Measurements from ENCODE around the gene PRRG1. TPM values are rescaled to one million over a fixed set of nuclear protein-coding genes. Genes with fewer than 3 reads are reported as not detected.
"Not testable (repeated sequence)": the region's sequence is repeated elsewhere in the genome, so short reads cannot be mapped to it uniquely, and the experiment has no call there.

The PRRG1 gene
- total RNA-seq: 12.6 and 19.0 TPM in 2 replicates

DNA sequence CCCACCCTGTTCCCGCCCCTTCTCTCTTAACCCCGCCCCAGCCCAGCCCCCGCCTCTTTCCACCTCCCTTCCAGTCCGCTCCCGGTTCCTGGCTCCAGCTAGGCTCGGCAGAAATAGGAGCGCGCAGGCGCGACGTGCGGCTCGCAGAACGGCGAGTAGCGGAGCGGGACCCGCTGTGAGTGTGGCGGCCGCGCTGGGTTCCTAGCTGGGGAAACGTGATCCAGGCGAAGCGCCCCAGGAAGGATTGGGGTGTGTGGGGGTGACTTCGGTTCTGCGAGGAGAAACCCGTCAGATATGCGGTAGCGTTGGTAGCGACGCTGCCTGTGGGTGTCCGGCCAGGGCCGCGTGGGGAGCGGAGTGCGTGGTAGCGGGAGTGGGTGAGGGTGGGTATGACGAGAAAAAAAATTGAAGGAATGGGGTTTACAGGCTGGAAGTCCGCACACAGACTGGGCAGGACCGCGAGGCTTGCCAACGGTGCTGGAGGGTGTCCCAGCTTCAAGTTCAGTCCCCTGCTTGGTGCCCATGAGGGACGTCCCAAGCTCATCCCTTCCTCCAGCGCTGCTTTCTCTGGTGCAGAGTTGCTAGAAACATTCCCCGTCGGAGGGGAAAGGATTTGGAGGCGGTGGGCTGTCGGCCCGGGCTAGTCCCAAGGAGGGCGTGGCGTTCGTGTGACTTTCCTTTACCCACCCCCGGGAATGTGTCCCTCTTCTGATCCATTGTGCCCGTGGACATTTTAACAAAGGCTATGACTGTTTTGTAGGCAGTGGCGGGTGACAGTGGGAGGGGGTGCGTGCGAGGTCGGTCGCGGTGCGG is at the start of gene PRRG1:
Gene PRRG1, plus strand, starts transcription at position 144 of the 813 bp plus-strand sequence. CDS start 56,886 bp downstream, outside the sequence.
- H3K4me3 ChIP-seq (ENCODE audit: low read depth, low read length): peak within 1 kb of the TSS; percentile 78
- TF ChIP-seq, protein P1, sequence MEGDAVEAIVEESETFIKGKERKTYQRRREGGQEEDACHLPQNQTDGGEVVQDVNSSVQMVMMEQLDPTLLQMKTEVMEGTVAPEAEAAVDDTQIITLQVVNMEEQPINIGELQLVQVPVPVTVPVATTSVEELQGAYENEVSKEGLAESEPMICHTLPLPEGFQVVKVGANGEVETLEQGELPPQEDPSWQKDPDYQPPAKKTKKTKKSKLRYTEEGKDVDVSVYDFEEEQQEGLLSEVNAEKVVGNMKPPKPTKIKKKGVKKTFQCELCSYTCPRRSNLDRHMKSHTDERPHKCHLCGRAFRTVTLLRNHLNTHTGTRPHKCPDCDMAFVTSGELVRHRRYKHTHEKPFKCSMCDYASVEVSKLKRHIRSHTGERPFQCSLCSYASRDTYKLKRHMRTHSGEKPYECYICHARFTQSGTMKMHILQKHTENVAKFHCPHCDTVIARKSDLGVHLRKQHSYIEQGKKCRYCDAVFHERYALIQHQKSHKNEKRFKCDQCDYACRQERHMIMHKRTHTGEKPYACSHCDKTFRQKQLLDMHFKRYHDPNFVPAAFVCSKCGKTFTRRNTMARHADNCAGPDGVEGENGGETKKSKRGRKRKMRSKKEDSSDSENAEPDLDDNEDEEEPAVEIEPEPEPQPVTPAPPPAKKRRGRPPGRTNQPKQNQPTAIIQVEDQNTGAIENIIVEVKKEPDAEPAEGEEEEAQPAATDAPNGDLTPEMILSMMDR (IDR thresholded peaks at IDR 0.05; ENCODE audit: insufficient read depth, low read depth, low read length): no peak
- peak; percentile 89 for DNase-seq (ENCODE audit: low read depth)

DNA sequence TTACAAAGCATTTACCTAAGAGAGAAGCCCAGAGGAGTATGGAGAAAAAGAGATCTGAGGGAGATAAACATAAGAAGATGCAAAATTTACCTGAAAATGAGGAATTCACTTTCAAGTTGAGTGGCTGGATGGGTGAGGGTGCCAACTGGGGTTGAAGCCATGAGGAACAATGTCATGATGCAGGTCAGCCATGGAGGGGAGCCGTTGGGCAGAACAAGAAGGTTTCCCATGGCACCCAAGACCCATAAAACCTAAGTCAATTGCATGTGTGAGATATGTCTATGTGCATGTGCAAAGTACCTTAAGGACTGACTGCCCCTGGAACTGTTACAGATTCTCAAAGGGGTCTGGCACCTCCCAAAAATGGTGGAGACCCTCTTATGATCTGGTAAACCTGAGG is 46.6 kb upstream of the PRRG1 start:
- TF ChIP-seq, protein P1 (IDR thresholded peaks at IDR 0.05; ENCODE audit: insufficient read depth, low read depth, low read length): peak; percentile 56
- peak; percentile 49 for DNase-seq (ENCODE audit: low read depth)
- no peak overlapping the region for H3K4me3 ChIP-seq (ENCODE audit: low read depth, low read length)

DNA sequence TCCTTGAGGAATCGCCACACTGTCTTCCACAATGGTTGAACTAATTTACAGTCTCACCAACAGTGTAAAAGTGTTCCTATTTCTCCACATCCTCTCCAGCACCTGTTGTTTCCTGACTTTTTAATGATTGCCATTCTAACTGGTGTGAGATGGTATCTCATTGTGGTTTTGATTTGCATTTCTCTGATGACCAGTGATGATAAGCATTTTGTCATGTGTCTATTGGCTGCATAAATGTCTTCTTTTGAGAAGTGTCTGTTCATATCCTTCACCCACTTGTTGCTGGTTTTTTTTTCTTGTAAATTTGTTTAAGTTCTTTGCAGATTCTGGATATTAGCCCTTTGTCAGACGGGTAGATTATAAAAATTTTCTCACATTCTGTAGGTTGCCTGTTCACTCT is 43.9 kb upstream of the PRRG1 start:
- H3K4me3 ChIP-seq (ENCODE audit: low read depth, low read length); DNase-seq (ENCODE audit: low read depth): not testable (repeated sequence)

DNA sequence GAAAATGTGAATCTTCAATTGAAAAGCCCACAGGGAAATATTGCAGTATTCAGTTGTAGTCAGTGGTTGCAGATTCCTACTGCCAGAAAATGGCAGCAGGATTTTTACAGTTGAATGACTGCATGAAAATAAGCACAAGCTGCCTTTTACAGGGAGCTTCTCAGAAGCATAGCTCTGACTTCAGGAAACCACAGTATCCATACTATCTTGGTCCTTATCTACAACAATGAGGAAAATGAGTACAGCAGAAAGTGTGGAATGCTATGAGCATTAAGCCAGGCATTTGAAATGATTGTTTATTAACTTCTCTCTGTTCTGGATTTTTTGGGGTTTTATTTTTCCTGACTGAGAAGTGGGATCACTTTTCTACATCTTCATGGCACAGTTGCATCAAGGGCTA is 34.6 kb upstream of the PRRG1 start:
- H3K4me3 ChIP-seq (ENCODE audit: low read depth, low read length): no peak overlapping the region
- TF ChIP-seq, protein P1 (IDR thresholded peaks at IDR 0.05; ENCODE audit: insufficient read depth, low read depth, low read length): no peak
- DNase-seq (ENCODE audit: low read depth): peak; percentile 75

DNA sequence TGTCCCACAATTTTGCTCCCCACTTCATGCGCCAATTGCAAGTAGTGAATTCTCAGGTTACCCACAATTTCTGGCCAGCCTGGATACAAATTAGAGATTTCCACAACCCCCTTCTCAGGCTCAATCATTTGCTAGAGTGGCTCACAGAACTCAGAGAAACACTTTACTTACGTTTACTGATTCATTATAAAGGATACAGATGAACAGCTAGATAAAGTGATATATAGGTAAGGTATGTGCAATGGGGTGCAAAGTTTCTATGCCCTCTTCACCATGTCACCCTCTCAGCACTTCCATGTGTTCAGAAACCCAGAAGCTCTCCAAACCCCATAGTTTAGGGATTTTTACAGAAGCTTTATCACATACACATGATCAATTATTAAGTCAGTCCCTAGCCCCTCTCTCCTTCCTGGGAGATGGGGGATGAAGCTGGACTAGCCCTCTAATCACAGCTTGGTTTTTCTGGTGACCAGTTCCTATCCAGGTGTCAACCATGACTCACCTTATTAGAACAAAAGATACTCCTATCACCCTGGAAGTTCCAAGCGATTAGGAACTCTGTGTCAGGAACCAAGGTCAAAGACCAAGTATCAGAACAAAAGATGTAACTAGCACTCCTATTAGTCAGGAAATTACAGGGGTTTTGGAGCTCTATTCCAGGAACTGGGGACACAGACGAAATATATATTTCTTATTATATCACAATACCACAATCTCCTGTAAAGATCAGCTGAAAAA is 33.5 kb upstream of the PRRG1 start:
- no peak overlapping the region for H3K4me3 ChIP-seq (ENCODE audit: low read depth, low read length)
- DNase-seq (ENCODE audit: low read depth): no peak
- TF ChIP-seq, protein P1 (IDR thresholded peaks at IDR 0.05; ENCODE audit: insufficient read depth, low read depth, low read length): no peak

DNA sequence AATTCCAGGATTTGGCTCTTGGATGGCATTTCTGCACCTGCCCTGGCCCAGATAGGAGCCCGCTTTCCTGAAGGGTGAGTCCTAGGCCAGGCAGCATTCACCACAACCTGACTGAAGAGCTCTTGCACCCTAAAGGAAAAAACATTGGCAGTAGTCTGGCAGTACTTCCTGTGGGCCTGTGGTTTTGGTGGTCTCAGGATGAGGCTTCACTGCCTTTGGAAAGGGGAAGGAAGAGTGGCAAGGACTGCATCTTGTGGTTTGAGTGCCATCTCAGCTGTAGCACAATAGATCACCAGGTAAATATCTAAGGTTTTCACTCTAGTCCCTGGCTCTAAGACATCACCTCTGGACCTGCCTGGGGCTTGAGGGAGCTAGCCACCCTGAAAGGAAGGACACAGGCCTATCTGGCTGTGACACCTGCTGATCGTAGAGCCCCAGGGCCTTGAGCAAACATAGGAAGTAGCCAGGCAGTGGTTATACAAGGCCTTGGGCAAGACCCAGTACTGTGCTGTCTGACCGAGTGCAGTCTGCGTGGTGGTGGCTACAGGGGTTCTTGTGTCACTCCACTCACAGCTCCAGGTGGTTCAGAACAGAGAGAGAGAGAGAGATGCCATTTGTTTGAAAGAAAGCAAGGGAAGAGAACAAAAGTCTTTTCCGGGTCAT is 28.5 kb upstream of the PRRG1 start:
- TF ChIP-seq, protein P1 (IDR thresholded peaks at IDR 0.05; ENCODE audit: insufficient read depth, low read depth, low read length): no peak
- H3K4me3 ChIP-seq (ENCODE audit: low read depth, low read length): no peak overlapping the region
- no peak for DNase-seq (ENCODE audit: low read depth)

DNA sequence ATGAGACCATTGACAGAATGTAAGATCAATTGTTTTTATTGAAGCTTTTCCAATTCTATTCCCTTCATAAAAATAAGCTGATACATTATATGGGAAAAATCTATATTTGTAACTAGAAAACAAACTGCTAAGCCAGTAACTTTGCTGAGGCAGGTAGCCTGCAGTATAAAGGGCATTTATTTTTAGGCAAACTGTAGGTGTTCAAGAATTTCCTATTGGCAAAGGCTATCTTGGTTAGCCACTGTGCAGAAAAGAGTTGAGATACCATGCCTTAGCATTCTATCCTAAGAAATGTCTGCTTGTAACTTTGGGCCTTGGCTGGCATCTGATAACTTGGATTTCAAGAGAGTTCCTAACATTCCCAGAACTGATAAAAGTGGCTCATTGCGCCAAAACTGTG is 18.5 kb upstream of the PRRG1 start:
- DNase-seq (ENCODE audit: low read depth): peak; percentile 22
- TF ChIP-seq, protein P1 (IDR thresholded peaks at IDR 0.05; ENCODE audit: insufficient read depth, low read depth, low read length): no peak
- no peak overlapping the region for H3K4me3 ChIP-seq (ENCODE audit: low read depth, low read length)

Measured in fibroblast of villous mesenchyme (primary cell).